Brain microvascular endothelial cell (primary cell): ENCODE results near the gene ADD3.

Experiments
- DNase-seq: peaks from one replicate; pipeline ENCODE4 v3.0.0-alpha.2; 2020
- H3K27ac ChIP-seq: fragments of 250-450 bp; sonication (Bioruptor Pico); 2 replicates; pipeline ENCODE4 v1.5.1; 2020; ENCODE audit warnings: mild to moderate bottlenecking, moderate library complexity
- H3K27me3 ChIP-seq: fragments of 250-450 bp; sonication (Bioruptor Pico); replicated peaks from 2 replicates; pipeline ENCODE4 v1.5.1; 2020; ENCODE audit warnings: mild to moderate bottlenecking
- H3K36me3 ChIP-seq: fragments of 250-450 bp; sonication (Bioruptor Pico); replicated peaks from 2 replicates; pipeline ENCODE4 v1.5.1; 2020; ENCODE audit warnings: mild to moderate bottlenecking
- H3K4me3 ChIP-seq: 2 replicates; pipeline ENCODE4 v1.5.1; 2011; ENCODE audit warnings: low read depth, mild to moderate bottlenecking, control low read depth, low read length, moderate library complexity
- in situ Hi-C: cut with HindIII; loops from 2 replicates; pipeline ENCODE4 v1.10.0; 2017; ENCODE audit warnings: low sequenced_read_pairs, low pct_ligation_motif_present
- TF ChIP-seq, protein P1 (sequence below): IDR thresholded peaks from 2 replicates; pipeline ENCODE4 v1.5.1; 2011; ENCODE audit warnings: low read depth, mild to moderate bottlenecking, moderate library complexity, low read length, control low read depth, inconsistent platforms; ENCODE audit errors: missing control alignments

ADD3 gene

DNA sequence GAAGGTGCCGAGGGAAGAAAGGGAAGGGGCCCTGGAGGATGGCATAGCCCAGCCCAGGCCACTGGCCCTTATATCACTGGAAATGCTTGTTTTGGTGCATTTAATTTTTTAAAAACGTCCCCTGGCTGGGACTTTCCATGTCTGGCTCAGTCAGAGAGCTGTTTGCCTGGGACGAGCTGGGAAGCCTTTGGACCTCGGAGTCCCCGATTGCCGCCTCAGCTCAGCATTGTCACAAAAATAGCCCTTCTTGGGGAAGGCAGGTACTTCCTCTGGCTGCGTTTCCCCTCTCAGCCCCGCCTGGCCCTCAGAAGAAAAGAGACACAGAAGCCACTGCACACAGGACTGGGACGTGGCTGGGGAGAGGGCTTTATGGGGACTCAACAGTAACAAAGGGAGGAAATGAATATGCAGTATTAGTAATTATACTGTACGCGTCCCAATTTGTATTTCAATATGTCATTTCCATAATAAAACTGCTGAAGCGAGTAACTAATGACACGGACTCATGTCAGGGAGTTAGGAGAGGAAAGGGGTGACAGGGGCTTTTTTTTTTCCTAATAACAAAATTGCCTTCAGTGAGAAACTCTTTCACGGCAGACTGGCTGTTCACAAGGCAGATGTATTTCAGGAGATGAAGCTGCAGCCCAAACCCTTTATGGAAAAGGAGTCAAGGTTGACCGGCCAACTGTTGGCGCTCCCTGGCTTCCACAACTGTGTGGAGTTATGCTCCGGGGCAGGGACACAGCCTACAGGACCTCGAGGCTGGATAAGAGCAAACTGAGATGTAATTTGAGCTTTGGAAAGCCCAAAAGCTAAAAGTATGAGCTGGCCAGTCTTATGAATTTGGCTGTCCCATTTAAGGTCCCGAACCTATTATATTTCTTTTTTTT lies 168.6 kb downstream of the ADD3 start:
- in situ Hi-C loops: no loop called here
- H3K27ac ChIP-seq: no peak overlapping the region

DNA sequence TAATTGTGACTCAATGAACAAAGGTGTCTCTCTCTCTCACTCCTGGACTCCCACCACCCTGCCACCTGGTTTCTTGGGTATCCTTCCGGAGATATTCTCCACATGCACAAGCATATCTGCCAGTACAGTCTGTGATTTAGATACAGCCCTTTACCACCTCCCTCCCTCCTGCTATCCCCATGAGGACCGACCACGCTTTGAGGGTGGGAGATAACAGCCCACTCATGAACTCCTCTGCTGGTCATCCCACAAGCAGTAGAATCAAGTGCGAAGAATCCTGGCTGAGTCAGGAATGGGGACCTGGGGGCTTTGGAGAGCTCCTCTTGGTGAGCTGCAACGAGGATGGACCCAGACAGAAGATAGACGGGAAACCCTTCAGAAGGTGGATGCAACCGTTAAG lies 171.4 kb downstream of the ADD3 start:
- Histone ChIP-seq H3K27ac (no peak overlapping the region), H3K36me3 (no peaks in the 10 kb centered on the region), H3K27me3 (no peaks in the 10 kb centered on the region), H3K4me3 (no peak overlapping the region)
- in situ Hi-C loops: no loop called here
- DNase-seq: no peak
- TF ChIP-seq, protein P1, sequence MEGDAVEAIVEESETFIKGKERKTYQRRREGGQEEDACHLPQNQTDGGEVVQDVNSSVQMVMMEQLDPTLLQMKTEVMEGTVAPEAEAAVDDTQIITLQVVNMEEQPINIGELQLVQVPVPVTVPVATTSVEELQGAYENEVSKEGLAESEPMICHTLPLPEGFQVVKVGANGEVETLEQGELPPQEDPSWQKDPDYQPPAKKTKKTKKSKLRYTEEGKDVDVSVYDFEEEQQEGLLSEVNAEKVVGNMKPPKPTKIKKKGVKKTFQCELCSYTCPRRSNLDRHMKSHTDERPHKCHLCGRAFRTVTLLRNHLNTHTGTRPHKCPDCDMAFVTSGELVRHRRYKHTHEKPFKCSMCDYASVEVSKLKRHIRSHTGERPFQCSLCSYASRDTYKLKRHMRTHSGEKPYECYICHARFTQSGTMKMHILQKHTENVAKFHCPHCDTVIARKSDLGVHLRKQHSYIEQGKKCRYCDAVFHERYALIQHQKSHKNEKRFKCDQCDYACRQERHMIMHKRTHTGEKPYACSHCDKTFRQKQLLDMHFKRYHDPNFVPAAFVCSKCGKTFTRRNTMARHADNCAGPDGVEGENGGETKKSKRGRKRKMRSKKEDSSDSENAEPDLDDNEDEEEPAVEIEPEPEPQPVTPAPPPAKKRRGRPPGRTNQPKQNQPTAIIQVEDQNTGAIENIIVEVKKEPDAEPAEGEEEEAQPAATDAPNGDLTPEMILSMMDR: no peak

More for the DNA sequence above, 168.6 kb downstream of the ADD3 start:
- no peak for DNase-seq
- TF ChIP-seq, protein P1: no peak
- no peaks in the 10 kb centered on the region for H3K27me3 ChIP-seq
- no peak overlapping the region for H3K4me3 ChIP-seq
- no peaks in the 10 kb centered on the region for H3K36me3 ChIP-seq

DNA sequence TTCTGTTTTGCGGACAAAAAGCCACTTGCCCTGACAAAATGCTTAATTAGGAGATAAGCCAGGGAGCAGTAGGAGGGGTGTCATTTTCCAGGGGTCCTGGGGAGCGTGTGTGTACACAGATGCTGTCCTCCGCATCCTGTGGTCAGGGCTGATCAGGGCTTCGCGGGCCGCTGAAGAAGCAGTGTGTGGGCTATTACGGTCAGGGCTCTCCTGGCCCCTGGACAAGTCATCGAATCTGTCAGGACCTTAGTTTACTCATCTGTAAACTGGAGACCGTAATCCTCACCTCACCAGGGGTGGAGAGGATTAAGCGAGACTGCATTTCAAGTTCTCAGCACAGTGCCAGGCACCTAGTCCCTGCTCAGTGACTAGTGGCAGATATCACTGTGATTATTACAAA lies 173.7 kb downstream of the ADD3 start:
- Histone ChIP-seq H3K27ac (no peak overlapping the region), H3K4me3 (no peak overlapping the region)
- in situ Hi-C loops: no loop called here

DNA sequence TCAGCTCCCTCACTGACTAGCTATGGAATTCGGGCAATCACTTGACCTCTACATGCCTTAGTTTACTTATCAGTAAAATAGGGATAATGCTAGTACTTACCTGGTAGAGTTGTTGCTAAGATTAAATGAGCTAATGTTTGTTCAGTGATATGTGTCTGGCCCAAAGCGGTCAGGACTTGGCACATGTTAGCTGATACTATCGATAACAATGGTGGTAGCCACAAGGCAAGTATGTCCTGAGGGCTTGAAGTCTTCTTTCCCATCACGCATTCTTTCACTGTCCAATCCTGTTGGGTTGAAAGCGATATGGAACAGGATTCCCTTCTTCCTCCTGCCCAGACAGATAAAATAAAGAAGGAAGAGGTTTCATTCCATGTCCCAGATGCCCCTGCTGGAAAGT lies 174.1 kb downstream of the ADD3 start:
- Histone ChIP-seq H3K36me3 (no peaks in the 10 kb centered on the region), H3K27ac (no peak overlapping the region), H3K4me3 (no peak overlapping the region), H3K27me3 (no peaks in the 10 kb centered on the region)
- no peak for DNase-seq
- in situ Hi-C loops: no loop called here
- TF ChIP-seq, protein P1: no peak

More for the DNA sequence above, 173.7 kb downstream of the ADD3 start:
- no peaks in the 10 kb centered on the region for H3K36me3 ChIP-seq
- TF ChIP-seq, protein P1: no peak
- DNase-seq: no peak
- H3K27me3 ChIP-seq: no peaks in the 10 kb centered on the region

DNA sequence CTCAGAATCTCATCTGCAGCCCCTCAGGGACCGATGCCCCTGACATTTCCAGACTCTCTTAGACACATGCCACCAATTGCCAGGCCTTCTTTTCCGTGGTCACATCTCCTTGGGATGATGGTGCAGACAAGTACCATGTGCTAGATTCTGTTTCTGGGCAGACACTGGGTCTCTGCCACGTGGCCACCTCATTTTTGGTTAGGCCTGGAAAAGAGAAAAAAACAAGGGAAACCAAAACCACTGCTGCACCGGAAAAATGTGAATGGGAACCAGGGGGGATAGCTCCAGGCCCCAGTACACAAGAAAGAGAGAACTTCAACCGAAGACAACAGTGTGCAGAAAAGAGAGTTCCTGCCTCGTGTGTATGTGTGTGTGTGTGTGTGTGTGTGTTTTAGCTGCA lies 176.6 kb downstream of the ADD3 start:
- TF ChIP-seq, protein P1: no peak
- Histone ChIP-seq H3K36me3 (no peaks in the 10 kb centered on the region), H3K27ac (no peak overlapping the region), H3K27me3 (no peaks in the 10 kb centered on the region), H3K4me3 (no peak overlapping the region)
- in situ Hi-C loops: no loop called here
- no peak for DNase-seq
